RWPE2 (cell line): ENCODE measurements around the gene EHBP1.
"Not testable (repeated sequence)": the region's sequence is repeated elsewhere in the genome, so short reads cannot be mapped to it uniquely, and the experiment has no call there.

Source experiments
- ATAC-seq: fragments of 200-7000 bp; cut with Tn5 transposase; 3 replicates; pipeline ENCODE4 v1.9.1; 2021; ENCODE audit warnings: low read depth
- DNase-seq: peaks from one replicate; pipeline ENCODE4 v3.0.0-alpha.2; 2020; ENCODE audit warnings: low spot score
- H3K27ac ChIP-seq: fragments of 450-650 bp; 2 replicates; pipeline ENCODE4 v1.5.1; 2017; ENCODE audit warnings: mild to moderate bottlenecking; ENCODE audit not compliant: poor library complexity, severe bottlenecking
- H3K27me3 ChIP-seq: fragments of 250-450 bp; sonication (Bioruptor Pico); 2 replicates; pipeline ENCODE4 v1.5.1; 2021; ENCODE audit warnings: mild to moderate bottlenecking, moderate library complexity; ENCODE audit not compliant: insufficient read depth, poor library complexity, severe bottlenecking
- H3K36me3 ChIP-seq: fragments of 250-450 bp; sonication (Bioruptor Pico); 2 replicates; pipeline ENCODE4 v1.5.1; 2020; ENCODE audit warnings: low read depth, mild to moderate bottlenecking, moderate library complexity
- H3K4me1 ChIP-seq: fragments of 250-450 bp; sonication (Bioruptor Pico); 2 replicates; pipeline ENCODE4 v1.5.1; 2021; ENCODE audit warnings: mild to moderate bottlenecking, moderate library complexity; ENCODE audit not compliant: insufficient read depth, poor library complexity, severe bottlenecking
- H3K4me3 ChIP-seq: fragments of 250-450 bp; sonication (Bioruptor Pico); 2 replicates; pipeline ENCODE4 v1.5.1; 2021; ENCODE audit warnings: mild to moderate bottlenecking, moderate library complexity; ENCODE audit not compliant: severe bottlenecking
- H3K9me3 ChIP-seq: fragments of 250-450 bp; sonication (Bioruptor Pico); 2 replicates; pipeline ENCODE4 v1.5.1; 2021; ENCODE audit warnings: mild to moderate bottlenecking, moderate library complexity; ENCODE audit not compliant: severe bottlenecking
- CTCF ChIP-seq: fragments of 450-650 bp; IDR thresholded peaks from one replicate; pipeline ENCODE4 v1.5.1; 2017; ENCODE audit warnings: mild to moderate bottlenecking, moderate library complexity; ENCODE audit not compliant: poor library complexity, severe bottlenecking

Gene EHBP1

DNA sequence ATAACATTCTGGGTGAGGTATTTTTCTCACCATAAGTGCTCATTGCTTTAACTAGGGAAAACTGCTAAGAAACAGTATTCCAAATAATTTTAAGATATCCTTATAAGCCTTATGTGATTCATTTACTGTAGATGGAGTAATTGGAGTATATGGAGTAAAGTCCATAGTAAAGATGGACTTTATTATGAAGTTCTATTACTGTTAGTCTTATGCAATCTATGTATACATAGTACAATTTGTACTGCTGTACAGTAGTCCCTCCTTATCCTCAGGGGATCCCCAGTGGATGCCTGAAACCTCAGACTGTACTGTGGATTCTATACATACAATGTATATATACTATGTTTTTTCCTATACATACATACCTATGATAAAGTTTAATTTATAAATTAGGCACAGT is 304.0 kb downstream of the EHBP1 start:
- ATAC-seq (peak; percentile 42; the same call in 1 of the 3 replicates), DNase-seq (no peak)
- Histone ChIP-seq H3K27ac (no peak overlapping the region), H3K36me3 (peaks cover 78% of the 10 kb centered on the region), H3K27me3 (no peaks in the 10 kb centered on the region), H3K4me3 (no peak overlapping the region), H3K9me3 (no peaks in the 10 kb centered on the region), H3K4me1 (no peaks in the 10 kb centered on the region)
- TF ChIP-seq CTCF: no peak

DNA sequence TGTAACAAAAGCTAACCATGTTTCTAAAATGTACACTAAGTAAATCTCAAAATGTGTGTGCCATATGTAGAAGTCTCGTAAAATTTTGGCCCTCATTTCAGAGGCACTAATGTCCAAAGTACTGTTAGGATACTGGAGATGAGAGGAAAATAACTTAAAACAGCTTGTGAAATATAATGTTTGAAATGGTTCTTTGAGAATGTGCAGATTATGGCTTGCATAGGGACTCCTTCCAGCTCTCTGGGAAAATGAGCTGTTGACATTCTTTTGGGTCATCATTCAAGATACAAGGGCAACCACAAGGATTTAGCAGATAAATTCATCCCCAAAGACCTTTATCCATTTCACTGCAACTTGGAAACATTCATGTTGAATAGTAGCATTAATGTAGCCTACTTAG is 307.0 kb downstream of the EHBP1 start:
- Histone ChIP-seq H3K4me3 (no peak overlapping the region), H3K27ac (no peak overlapping the region), H3K27me3 (no peaks in the 10 kb centered on the region), H3K4me1 (no peaks in the 10 kb centered on the region), H3K36me3 (peaks cover 70% of the 10 kb centered on the region), H3K9me3 (no peaks in the 10 kb centered on the region)
- no peak for TF ChIP-seq CTCF
- DNase-seq (no peak), ATAC-seq (no peak)

DNA sequence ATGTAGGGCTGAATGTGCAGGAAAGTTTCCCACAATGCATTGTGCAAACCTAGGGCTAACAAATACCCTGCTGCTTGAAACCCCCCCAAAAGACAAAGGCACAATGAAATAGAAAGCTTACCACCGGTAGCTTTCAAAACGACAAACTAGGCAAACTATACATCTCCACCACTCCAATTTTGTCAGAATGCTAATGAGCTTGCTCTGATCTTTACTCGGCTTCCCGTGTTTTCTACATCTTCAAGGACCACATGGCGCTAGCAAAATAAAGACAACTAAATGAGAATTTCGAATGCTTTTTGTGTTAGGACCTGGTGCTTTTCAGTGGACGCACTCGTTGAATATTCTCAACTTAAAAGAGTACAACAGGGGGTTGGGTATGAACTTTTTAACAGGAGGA is 307.9 kb downstream of the EHBP1 start:
- Histone ChIP-seq H3K4me3 (no peak overlapping the region), H3K36me3 (peaks cover 74% of the 10 kb centered on the region), H3K27ac (no peak overlapping the region), H3K9me3 (no peaks in the 10 kb centered on the region), H3K4me1 (no peaks in the 10 kb centered on the region), H3K27me3 (no peaks in the 10 kb centered on the region)
- no peak for TF ChIP-seq CTCF
- ATAC-seq (no peak), DNase-seq (no peak)

GRCh38 chr2:63015389-63015788 is 309.9 kb downstream of the EHBP1 start:
- TF ChIP-seq CTCF: no peak
- no peaks in the 10 kb centered on the region for H3K27me3 ChIP-seq
- no peaks in the 10 kb centered on the region for H3K9me3 ChIP-seq
- ATAC-seq (no peak), DNase-seq (no peak)
- peaks cover 69% of the 10 kb centered on the region for H3K36me3 ChIP-seq
- no peak overlapping the region for H3K27ac ChIP-seq
- no peaks in the 10 kb centered on the region for H3K4me1 ChIP-seq
- H3K4me3 ChIP-seq: no peak overlapping the region

DNA sequence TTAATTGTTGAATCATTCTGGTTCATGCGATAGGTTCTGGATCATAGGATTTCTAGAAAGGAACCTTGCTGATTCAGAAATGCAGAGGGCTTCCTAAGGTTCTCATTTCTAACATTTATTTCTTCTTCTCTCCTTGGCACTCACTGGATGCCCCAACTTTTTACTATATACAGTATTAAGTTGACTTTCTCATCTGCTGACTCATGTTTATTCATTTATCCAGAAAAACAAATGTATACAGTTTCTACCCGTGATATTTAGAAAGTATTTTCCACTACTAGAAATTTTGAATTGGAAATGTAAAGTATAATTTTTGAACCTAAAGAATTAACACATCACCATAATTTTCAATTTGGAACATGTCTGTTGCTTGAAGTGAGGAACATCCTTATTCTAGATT is 312.9 kb downstream of the EHBP1 start:
- Histone ChIP-seq H3K9me3 (no peaks in the 10 kb centered on the region), H3K36me3 (peaks cover 64% of the 10 kb centered on the region), H3K27ac (no peak overlapping the region), H3K4me3 (no peak overlapping the region), H3K27me3 (no peaks in the 10 kb centered on the region), H3K4me1 (no peaks in the 10 kb centered on the region)
- ATAC-seq: no peak
- no peak for DNase-seq
- TF ChIP-seq CTCF: no peak

DNA sequence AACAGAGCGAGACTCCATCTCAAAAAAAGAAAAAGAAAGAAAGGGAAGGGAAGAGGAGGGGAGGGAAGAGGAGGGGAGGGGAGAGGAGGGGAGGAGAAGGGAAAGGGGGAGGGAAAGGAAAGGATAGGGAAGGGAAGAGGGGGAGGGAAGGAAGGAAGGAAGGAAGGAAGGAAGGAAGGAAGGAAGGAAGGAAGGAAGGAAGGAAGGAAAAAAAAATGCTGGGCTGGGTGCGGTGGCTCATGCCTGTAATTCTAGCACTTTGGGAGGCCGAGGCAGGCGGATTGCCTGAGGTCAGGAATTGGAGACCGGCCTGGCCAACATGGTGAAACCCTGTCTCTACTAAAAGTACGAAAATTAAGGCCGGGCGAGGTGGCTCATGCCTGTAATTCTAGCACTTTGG is 314.2 kb downstream of the EHBP1 start:
- not testable (repeated sequence) for H3K9me3 ChIP-seq, H3K4me1 ChIP-seq, DNase-seq, H3K27ac ChIP-seq, ATAC-seq, H3K4me3 ChIP-seq, H3K27me3 ChIP-seq
- peaks cover 59% of the 10 kb centered on the region for H3K36me3 ChIP-seq
